NCI-H1092 (cell line): ENCODE data around the gene VIT.

Experiments
- DNase-seq: peaks from one replicate; lab custom pipeline; 2025; lab: John Stamatoyannopoulos, UW

VIT gene

DNA sequence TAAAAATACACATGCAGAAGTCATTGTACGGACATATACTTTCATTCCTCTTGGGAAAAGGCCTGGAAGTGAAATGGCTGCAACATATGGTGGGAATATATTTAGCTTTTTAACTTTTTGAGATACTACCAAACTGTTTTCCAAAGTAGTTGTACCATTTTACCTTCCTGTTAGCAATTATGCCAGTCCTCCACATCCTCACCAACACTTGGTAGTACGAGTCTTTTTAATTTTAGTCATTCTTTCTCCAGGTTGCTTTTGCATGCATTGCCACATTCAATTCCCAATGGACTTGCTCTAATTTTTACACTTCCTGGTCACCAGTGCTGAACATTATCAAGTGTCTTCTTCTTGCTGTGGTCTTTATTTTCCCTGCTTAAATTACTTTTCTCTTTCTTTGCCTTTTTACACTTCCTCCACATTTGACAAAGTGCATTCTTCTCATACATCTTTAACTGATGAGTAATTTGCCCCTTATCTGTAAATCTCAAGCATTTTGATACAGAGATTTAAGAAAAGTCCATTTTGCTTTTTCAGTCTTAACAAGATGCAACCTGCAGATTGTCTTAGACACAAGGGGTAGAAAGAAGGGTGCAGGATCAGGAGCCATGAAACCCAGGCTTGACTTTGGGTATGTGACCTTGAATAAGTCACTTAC lies 14.5 kb downstream of the VIT start:
- no peak for DNase-seq

DNA sequence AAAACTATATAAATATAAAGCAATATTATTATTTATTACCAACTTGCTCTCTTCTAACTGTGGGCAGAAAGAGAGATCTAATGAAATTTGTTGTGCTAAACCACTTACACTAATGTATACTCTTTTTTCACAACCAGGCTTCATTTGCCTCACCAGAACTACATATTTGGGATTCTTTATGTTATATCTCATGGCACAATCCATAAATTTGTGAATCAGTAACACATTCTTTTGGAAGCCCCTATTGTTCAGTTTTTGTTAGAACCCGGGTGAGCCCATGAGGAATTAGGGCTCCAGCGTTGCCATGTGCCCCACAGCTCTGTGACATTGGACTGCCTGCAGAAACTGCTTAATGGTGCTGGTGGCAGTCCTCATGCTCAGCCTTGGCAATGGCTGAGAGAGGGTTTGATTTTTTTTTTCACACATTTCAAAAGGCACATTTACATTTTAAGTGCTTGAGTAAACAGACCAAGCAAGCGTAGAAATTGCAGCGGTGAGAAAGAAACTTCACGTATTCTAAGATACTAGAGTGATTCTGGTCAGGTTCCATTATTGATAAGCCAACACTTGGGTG lies 15.3 kb downstream of the VIT start:
- no peak for DNase-seq

DNA sequence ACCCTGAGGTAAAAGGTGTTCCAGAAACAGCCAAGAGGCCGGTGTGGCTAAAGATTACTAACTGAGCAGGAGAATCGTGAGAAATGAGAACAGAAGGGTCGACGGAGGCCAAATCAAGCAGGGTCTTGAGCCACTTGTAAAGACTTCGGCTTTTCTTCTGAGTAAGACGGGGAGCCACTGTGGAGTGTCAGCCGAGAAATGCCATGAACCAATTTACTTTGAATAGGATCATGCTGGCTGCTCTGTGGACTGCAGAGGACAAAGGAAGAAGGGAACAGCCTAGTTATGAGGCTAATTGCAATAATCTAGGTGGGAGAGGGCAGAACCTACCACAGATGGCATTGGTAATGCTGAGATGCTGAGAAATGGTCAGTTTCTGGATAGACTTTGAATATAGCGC lies 16.8 kb downstream of the VIT start:
- no peak for DNase-seq

DNA sequence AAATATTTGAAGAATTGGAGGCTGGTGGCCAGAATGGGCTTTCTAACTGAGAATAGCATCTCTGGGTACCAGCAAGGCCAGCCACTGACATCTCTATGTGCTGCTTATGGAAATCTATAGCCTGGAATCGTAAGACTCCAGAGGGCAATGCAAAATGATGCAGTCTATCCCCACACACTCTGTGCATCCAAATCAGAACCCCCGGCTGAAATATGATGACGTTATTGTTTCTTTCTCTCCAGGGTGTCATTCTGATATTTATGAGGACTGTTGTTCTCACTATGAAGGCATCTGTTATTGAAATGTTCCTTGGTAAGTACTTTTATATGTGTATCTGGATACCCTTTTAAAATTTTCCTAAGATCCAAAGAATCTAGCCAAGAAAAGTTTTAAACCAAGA lies 19.6 kb downstream of the VIT start:
- no peak for DNase-seq

DNA sequence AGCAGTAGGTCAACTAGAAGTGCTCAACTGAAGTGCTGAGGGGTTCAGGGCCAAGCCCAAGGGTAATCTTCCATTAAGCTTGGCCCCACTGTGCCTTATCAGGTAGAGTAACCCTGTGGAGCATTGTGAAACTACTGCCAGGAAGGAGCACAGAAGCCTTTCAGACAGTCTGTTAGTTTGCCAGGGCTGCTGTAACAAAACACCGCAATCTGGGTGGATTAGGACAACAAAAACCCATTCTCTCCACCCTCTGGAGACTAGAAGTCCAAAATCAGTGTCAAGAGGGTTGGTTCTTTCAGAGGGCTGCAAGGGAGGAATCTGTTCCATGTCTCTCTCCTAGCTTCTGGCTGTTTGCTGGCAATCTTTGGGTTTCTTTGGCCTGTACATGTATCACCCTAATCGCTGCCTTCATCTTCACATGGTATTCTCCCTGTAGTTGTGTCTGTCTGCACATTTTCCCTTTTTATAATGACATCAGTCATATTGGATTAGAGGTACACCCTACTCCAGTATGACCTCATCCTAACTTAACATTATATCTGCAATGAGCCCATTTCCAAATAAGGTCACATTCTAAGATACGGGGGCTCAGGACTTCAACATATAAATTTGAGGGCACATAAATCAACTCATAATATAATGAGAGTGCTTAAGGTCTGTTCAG lies 21.2 kb downstream of the VIT start:
- DNase-seq = no peak

DNA sequence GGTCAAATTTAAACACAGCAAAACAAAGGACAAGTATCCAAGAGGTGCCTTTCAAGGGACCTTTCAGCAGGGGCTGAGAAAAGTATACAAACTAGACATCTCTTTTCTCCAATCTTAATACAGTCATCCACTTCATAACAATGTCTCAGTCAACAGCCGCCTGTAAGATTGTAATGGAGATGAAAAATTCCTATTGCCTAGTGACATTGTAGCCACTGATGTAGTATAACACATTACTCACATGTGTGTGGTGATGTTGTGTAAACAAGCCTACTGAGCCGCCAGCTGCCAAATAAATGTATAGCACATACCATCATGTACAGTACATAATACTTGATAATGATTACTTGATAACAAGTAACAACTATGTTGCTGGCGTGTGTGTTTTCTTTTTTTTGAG lies 31.0 kb downstream of the VIT start:
- DNase-seq = no peak

DNA sequence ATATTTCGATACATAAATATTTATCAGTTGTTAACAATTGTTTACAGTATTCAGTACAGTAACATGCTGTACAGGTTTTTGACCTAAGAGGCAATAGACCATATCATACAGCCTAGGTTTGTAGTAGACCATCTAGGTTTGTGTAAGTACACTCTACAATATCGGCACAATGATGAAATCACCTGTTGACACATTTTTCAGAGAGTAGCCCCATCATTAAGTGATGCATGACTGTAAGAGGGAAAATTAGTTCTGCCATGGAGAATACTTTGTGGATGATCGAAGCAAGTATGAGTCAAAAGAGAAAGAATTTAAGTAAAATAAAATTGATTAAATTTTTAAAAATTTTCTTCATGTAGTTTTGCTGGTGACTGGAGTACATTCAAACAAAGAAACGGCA lies 32.6 kb downstream of the VIT start:
- no peak for DNase-seq

DNA sequence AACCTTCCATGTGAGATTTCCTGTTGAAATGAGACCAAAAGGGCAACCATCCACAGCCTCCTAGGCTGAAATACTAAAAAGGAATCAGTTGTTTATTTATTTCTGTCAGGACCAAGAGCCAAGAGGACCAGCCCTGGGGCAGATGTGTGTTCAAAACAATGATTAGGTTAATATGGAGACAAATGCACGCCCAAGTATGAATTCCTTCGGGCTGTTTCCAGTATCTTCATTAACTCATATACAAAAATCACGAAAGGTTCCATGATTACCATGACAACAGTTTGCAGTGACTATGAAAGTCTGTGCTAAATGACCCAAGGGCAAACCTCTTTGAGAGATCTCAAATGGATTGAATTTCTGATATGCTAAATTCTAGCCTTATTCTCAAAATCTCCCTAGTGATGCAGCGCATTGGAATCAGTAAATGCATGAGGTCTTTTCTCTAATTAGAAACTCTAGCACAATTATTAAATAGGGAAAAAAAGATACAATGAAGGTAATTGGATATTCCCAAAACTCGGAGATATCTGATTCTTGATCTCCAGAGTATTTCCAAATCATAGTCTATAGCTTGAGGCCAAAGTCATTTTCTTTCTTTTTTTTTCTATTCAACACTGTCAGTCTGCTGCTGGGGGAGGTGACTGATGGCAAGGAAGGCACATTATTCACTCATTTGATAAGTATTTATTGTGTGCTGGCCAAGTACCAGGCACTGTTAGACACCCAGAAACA lies 35.6 kb downstream of the VIT start:
- no peak for DNase-seq

DNA sequence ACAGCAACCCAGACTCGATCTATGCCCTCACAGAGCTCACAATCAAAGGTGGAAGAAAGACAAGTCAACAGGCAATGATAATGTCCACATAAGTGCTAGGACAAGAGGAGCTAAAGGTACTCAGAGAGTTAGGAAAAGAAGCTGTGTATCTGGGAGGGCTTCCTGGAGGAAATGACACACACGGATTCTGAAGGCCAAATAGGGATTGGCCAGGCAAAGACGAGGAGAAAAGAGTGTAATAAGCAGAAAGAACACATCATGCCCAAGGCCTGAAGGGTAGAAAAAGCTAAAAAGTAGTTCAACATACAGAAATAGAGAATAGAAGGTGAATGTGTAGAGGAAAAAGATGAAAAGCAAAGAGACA lies 36.1 kb downstream of the VIT start:
- DNase-seq = no peak

DNA sequence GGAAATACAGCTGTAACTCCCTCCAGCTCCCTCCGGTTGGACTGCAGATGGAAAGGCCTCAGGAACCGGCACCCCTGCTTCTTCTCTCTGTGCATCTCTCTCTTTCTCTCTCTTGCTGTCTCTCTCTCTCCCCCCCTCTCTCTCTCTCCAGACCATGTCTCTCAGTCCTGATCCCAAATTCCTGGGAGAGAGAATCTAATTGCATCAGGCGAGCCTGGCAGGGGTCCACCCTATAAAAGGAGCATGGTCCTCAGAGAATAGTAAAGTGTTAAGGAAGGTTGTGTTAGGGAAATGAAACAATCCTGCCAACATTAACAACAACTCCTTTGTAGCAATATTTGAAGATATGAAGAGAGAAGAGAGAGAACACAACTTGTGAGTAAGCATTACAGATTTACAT lies 36.7 kb downstream of the VIT start:
- DNase-seq = no peak

DNA sequence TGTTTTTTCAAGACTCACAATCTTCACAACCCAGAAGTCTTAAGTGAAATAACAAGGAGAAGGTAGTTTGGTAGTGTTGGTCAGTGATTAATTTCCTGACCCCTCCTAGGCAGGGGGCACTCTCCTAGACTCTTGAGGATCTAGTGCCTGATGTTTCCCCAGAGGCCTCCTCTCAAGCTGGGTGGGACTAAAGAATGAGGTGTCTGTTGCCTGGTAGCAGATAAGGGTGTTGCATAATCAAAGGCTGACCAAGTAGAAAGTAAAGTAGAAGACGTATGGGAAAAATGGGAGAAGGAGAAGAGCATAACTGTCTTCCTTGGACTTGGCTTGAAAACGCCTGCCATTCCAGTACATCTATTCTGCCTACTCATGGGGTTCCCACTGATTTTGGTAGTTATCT lies 37.8 kb downstream of the VIT start:
- DNase-seq = no peak

DNA sequence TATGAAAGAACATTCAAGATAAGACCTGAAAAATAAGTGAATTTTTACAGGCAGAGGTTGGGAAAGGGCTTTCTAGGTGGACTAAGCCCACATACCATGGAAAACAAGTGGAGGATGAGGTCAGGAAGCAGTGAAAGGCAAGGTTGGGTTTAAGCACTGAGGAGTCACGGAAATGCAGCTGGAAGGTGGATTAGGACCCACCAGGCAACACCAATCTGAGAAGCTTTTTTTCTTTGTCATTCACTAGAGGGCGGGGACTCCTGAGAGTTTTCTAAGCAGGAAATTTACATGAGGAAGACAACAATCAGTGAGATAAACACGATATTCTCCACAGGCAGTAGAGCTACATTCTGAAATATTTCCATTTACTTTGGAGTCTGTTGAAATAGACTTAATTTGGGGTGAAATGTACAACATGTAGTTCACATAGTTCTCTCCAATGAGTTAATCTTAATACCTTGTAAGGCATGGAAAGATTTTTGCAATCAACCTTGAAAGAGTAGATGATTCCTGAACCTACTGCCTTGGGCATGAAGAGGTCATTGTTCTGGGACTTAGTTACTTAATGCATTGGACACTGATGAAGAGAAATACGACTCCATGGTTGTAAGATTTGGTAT lies 40.7 kb downstream of the VIT start:
- DNase-seq = no peak

DNA sequence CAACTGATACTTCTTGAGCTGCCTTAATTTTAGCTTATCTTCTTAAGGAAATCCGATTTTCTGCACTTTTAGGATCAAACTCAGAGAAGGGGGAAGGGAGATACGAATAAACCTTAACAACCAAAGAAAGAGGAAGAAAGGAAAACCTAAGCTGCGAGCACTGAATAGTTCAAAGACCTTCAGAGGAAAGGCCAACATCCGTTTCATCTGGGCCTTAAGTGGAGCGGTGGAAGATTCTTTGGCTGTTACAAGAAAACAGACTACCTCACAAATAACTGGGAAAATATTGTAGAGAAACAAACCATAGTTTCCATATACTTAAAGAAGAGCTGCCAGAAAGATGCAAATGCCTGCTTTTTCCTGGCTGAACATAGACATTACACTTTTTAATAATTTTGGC lies 43.6 kb downstream of the VIT start:
- DNase-seq = no peak

DNA sequence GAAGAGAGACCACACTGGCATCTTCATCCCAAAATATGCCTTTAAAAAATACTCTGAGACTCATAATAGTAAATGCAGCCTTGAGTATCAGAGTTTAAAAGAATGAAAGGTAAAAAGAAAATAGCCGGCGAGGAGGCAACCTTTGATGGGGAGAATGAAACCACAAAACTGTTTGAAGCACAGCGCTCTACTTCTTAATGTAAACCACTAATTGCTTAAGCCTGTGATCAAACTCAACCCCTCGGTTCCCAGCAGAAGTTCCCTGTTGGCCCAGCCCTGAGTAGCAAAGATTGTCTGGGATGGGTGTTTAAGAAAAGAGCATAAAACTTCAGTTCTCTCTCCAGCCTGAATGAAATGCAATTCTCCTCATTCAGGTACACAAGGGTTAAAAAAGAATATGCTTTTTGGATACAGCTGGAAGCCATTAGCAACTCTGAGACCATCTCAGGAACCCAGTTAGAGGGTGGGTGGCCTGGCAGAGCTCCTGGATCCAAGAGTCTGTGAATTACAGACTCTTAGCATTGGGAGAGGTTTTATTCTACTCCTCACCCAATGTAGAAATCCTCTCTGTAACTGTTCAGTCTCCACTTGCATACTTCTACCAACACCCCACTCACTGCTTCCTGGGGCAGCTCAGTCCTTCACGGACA lies 44.8 kb downstream of the VIT start:
- no peak for DNase-seq

DNA sequence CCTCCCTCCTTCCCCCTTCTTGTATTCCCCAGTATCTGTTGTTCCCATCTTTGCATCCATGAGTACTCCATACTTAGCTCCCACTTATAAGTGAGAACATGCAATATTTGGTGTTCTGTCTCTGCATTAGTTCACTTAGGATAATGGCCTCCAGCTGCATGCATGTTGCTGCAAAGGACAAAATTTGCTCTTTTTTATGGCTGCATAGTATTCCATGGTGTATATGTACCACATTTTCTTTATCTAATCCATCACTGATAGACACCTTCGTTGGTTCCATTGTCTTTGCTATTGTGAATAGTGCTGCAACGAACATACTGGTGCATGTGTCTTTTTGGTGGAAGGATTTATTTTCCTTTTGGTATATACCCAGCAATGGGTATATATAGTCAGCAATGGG lies 47.4 kb downstream of the VIT start:
- no peak for DNase-seq

DNA sequence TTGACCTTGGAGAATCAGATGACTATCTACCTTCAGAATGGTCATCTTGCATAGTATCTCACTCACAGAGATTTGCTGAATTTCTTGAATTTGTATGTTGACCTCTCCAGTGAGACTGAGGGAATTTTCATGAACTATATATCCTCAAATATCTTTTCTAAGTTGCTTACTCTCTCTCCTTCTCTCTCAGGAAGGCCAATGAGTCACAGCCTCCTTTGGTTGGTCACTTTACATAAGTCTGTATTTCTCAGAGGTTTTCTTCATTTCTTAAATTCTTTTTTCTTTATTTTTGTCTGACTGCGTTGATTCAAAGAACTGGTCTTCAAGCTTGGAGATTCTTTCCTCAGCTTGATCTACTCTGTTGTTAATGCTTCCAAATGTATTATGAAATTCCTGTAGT lies 51.7 kb downstream of the VIT start:
- no peak for DNase-seq

DNA sequence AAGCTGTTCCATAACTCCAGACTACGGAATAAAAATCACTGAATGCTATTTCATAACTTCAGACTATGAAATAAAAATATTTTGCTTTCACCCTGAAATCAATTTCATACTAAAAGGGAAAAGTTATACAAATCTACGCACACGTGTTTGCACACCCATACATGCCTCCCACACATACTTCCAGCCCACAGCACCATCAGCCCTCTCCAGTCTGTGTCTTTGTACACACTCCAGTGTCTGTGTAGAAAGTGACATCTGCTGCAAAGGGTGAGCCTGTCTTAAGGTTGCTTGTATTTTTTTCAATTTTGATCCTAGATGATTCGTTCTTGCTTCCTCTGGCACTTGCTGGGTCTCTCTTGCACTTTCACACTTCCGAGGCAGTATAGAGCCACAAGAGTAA lies 53.6 kb downstream of the VIT start:
- DNase-seq = no peak

DNA sequence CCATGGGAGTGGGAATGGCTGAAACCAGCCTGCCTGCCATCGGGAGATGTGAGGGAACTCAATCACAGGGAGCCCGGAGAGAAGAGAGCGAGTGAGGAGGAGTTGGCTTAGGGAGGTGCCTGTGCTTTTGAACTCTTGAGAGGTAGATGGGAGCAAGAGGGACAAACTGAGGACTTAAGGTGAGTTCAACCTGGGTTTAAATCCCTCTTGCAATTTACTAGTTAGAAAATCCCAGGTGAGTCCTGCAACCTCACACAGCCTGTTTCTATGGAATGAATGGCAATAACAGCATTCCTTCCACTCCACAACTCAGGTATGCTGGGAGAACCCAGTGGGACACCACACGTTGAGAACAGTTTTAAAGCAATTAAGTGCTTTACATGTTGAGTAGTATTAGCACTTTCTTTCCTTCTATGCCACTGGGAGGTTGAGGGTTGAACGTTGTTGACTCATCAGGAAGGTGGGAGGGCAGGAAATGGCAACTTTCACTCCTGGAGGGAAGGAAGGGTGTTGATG lies 57.3 kb downstream of the VIT start:
- DNase-seq = no peak

DNA sequence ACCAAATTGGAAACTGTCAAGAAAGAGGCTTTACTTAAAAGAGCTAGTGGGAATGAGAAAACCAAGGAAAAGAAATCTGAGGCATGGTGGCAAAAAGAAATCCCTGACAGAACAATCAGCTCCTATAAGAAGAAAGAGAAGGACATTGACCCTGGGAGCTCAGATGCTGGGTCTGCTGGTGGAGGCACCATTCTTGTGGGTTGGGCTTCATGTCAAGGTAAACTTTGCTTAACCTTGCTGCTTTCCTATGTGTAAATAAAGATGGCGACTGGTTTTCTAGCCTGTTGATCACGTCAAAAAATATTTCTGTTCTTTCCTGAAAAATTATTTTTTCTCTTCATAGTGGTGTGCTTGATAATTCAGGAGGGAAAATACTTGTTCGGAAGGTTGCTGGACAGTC lies 58.1 kb downstream of the VIT start:
- DNase-seq = no peak

DNA sequence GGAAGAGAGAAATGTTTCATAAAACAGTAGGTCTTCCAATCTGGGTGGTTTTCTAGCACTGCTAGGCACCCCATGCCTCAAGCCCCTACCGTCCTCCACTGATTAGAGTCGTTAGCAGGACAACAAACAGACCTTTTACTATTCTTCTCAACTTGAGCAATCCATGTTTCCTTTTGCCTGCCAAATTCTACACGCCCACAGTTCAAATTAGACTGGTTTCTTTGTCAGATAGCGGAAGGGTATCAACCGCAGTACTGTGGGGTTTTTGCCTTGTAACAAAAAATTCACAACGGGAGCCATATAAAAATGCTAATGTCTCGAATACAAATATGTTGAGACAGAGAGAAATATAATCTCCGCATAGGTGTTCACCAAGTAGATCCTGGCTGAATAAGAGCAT lies 59.9 kb downstream of the VIT start:
- DNase-seq = no peak

DNA sequence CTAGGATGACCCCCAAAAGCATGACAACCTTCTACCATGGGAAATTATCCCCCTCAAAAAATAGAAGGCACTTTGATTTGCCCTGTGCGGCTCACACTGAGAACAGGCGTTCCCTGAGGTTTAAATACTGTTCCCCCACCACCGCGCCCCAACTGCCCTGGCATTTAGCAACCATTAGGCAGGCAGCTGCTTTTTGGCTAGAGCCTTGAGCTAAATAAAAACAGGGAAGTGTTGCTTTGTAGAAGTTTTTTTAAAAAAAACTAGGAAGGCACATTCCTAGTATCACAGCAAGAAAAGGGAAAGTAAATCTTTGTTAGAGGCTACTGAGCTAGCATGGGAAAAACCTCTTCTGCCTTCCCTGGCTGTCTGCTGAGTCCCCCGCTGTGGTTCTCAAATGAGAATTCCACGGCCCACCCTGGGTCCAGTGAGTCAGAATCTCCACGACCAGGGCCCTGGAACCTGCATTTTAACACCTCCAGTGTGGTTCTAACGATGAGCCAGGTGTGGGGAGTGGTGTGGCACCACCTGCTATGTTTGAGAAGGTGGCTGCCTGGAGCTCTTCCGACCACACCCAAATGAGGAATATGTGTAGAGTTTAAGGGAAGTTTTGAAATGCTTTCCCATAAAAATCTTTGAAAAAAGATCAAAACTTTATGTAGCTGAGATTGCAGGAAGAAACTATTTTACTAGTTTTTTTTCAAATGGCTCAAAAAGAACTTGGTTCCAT lies 66.4 kb downstream of the VIT start:
- DNase-seq = no peak
